Activated T-helper 17 cell treated with anti-CD3 and anti-CD28 coated beads, Interleukin-2, amount 50 U/mL, for 72 hours (primary cell): ENCODE results near the gene HTT. TPM values are rescaled to one million over a fixed set of nuclear protein-coding genes. Genes with fewer than 3 reads are reported as not detected.
"Not testable (repeated sequence)": the region's sequence is repeated elsewhere in the genome, so short reads cannot be mapped to it uniquely, and the experiment has no call there.

ENCODE experiments used
- ATAC-seq: fragments of 150-1000 bp; cut with Tn5 transposase; replicated peaks from 2 replicates; pipeline ENCODE4 v1.10.0; 2021; ENCODE audit warnings: mild to moderate bottlenecking, moderate library complexity
- H3K27ac Mint-ChIP-seq: one replicate; pipeline ENCODE4 v1.8.0; 2022; ENCODE audit warnings: mixed read lengths
- H3K27me3 Mint-ChIP-seq: one replicate; pipeline ENCODE4 v1.8.0; 2022; ENCODE audit warnings: mixed read lengths
- H3K36me3 Mint-ChIP-seq: one replicate; pipeline ENCODE4 v1.8.0; 2022; ENCODE audit warnings: low read depth, mild to moderate bottlenecking, mixed read lengths
- H3K4me1 Mint-ChIP-seq: one replicate; pipeline ENCODE4 v1.8.0; 2022; ENCODE audit warnings: mixed read lengths
- H3K4me3 Mint-ChIP-seq: one replicate; pipeline ENCODE4 v1.8.0; 2022; ENCODE audit warnings: mild to moderate bottlenecking, mixed read lengths
- H3K9me3 Mint-ChIP-seq: one replicate; pipeline ENCODE4 v1.8.0; 2022; ENCODE audit warnings: mixed read lengths
- total RNA-seq, 2 donors: library from RNA; stranded (reverse); gene quantifications; one replicate each; pipeline ENCODE4 v1.2.3, GENCODE V29; 2022

HTT gene
- total RNA-seq, 2 donors from 2014 or later, result 58.2 to 63.4 TPM

DNA sequence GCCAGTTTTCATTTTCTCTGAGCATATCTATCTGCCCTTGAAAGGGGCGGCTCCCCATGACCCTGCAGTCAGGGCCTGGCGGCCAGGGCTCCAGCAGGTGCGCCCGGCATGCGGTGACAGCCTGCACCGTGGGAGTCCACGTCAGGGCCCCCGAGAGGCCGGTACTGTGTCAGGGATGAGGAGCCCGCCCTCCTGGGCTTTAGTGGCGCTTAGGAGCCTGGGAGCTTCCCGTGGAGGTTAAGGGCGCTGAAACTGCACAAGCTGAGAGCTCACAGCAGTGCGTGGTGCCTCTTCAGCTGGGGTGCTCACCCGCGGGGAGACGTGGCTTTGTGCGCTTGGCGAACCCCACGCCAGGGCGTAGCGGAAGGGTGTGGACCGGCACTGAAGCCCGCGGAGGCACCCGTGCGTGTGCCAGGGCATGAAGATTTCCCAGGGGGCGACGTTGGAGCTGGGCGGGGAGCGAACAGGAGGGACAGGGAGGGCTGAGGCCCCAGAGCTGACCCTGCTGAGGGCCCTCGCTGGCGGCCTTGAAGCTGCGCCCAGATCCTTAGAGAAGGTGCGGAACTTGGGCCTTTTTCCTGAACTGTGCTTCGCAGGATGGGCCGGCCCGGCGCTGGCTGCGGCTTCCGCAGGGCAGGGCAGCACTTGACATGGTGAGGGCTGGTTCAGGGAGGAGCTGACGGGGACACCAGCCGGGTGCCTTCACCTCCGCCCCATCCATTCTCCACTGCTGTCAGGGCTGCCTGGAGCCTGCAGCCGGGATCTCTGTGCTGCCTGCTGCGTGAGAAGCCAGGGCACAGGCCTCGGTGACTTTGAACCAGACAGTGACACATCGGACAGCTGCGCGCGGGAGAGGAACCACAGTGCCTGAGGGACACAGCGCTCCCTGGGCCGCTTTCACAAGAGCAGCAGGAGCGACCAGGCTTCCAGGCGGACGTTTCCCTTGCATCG, 33.0 kb upstream of the HTT start:
- peak; percentile 54 for ATAC-seq
- Mint-ChIP-seq H3K27ac (peak overlapping the region; percentile 56), H3K36me3 (no peaks in the 10 kb centered on the region), H3K9me3 (no peaks in the 10 kb centered on the region), H3K4me3 (peak overlapping the region; percentile 82), H3K27me3 (peaks cover 7% of the 10 kb centered on the region), H3K4me1 (peaks cover 28% of the 10 kb centered on the region)

- Mint-ChIP-seq H3K27ac (peak overlapping the region; percentile 38), H3K4me1 (peaks cover 24% of the 10 kb centered on the region), H3K4me3 (peak overlapping the region; percentile 82), H3K36me3 (no peaks in the 10 kb centered on the region), H3K27me3 (peaks cover 6% of the 10 kb centered on the region), H3K9me3 (no peaks in the 10 kb centered on the region)
- no peak for ATAC-seq
These were observed 32.3 kb upstream of the HTT start for GRCh38 chr4:3042226-3042625.

DNA sequence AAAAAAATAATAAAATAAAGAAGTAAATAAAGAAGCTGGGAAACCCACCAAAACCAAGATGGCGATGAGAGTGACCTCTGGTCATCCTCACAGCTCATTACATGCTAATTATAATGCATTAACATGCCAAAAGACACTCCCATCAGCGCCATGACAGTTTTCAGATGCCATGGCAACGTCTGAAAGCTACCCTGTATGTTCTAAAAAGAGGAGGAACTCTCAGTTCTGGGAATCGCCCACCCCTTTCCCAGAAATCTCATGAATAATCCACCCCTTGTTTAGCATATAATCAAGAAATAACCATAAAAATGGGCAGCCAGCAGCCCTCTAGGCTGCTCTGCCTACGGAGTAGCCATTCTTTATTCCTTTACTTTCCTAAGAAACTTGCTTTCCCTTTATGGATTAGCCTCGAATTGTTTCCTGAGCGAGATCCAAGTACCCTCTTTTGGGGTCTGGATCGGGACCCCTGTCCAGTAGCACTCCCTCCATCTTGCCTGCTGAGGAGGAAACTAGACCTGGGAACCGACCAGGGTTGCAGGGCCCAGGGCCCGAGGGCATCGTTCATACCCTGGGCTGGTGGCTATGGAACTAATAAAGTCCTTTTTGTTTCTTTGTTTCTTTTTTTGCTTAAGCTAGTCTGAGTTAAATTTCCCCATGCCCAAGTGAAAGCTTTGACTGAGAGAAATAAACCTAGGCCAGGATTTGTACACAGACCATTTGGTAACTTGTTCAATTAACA, 31.0 kb upstream of the HTT start:
- Mint-ChIP-seq H3K36me3 (no peaks in the 10 kb centered on the region), H3K9me3 (no peaks in the 10 kb centered on the region), H3K4me1 (peaks cover 18% of the 10 kb centered on the region), H3K27ac (no peak overlapping the region), H3K27me3 (no peaks in the 10 kb centered on the region), H3K4me3 (no peak overlapping the region)
- ATAC-seq, result no peak

- no peaks in the 10 kb centered on the region for H3K36me3 Mint-ChIP-seq
- H3K27ac Mint-ChIP-seq, result peak overlapping the region; percentile 85
- H3K4me3 Mint-ChIP-seq, result peak overlapping the region; percentile 78
- no peaks in the 10 kb centered on the region for H3K27me3 Mint-ChIP-seq
- H3K4me1 Mint-ChIP-seq, result peaks cover 18% of the 10 kb centered on the region
- H3K9me3 Mint-ChIP-seq, result no peaks in the 10 kb centered on the region
- ATAC-seq, result peak; percentile 60
These were observed 29.3 kb upstream of the HTT start for GRCh38 chr4:3044870-3045819.

DNA sequence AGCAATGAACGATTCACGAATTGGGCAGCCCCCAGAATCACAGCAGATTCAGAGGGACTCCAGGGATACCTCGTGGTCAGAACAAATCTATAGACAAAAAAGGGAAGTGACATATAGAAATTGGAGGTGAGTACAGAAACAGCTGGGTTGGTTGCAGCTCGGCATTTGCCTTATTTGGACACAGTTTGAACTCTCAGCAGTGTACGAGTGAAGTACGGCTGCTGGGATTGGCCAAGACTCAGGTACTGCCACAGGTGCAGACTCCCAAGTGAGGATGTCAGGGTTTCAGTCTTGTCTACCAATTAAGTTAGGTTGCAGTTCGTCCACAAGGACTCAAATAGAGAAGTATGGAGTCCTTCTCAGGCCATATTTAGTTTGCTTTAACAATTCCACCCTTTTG, 28.3 kb upstream of the HTT start:
- Mint-ChIP-seq H3K4me1 (peaks cover 18% of the 10 kb centered on the region), H3K36me3 (no peaks in the 10 kb centered on the region), H3K4me3 (peak overlapping the region; percentile 78), H3K27ac (peak overlapping the region; percentile 85), H3K27me3 (no peaks in the 10 kb centered on the region), H3K9me3 (no peaks in the 10 kb centered on the region)
- ATAC-seq, result no peak

DNA sequence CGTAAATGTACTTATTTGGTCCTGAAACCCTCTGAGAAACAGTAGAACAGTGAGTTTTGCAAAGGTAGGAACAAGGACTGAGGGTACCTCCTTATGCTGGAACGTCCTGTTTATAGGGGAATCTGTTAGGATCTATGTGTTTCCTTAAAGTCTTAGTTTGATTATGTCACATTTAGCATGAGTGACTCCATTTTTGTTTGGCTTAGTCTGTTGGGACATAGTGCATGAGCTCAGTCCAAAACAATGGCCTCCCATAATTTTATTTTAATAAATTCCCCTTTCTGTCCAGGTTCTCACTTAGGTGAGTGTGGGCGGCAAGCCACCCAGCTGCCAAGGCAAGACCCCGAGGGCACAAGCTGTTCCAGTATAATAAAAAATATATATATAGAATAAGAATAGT, 27.9 kb upstream of the HTT start:
- Mint-ChIP-seq H3K9me3 (no peaks in the 10 kb centered on the region), H3K36me3 (no peaks in the 10 kb centered on the region), H3K4me1 (peaks cover 18% of the 10 kb centered on the region), H3K4me3 (peak overlapping the region; percentile 78), H3K27me3 (no peaks in the 10 kb centered on the region), H3K27ac (no peak overlapping the region)
- ATAC-seq, result no peak

- Mint-ChIP-seq H3K9me3 (no peaks in the 10 kb centered on the region), H3K27me3 (no peaks in the 10 kb centered on the region), H3K4me1 (peaks cover 14% of the 10 kb centered on the region), H3K27ac (peak overlapping the region; percentile 68), H3K4me3 (peak overlapping the region; percentile 78), H3K36me3 (no peaks in the 10 kb centered on the region)
- peak; percentile 98 for ATAC-seq
These were observed 26.8 kb upstream of the HTT start for GRCh38 chr4:3047464-3048286.

DNA sequence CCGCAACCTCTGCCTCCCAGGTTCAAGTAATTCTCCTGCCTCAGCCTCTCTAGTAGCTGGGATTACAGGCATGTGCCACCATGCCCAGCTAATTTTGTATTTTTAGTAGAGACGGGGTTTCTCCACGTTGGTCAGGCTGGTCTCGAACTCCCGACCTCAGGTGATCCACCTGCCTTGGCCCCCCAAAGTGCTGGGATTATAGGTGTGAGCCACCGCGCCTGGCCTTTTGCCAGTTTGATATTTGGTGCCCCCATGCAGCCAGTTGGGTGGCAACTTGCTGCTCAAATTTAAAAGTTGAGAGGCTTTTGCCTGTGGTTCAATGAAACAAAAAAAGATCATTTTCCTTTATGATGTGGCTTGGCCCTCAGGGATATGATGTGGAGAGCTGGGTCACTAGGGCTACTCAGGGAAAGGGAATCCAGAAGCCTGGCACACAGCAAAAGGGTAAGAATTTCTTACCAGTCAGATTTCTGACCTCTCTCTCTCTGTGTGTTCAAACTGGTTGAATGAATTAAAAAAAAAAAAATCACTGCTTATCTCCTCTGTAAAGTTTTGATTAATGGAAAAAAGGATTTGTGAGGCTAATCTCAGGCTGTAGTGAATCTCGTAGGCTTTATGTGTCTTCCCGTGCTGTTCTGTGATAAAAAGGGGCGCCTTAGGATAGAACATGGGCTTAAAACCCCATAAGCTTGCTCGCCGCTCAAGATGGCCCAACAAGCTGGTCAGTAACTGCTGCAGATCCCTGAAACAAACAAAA, 23.2 kb upstream of the HTT start:
- H3K27ac Mint-ChIP-seq, H3K36me3 Mint-ChIP-seq, ATAC-seq, H3K9me3 Mint-ChIP-seq, H3K27me3 Mint-ChIP-seq, H3K4me3 Mint-ChIP-seq, H3K4me1 Mint-ChIP-seq: not testable (repeated sequence)

DNA sequence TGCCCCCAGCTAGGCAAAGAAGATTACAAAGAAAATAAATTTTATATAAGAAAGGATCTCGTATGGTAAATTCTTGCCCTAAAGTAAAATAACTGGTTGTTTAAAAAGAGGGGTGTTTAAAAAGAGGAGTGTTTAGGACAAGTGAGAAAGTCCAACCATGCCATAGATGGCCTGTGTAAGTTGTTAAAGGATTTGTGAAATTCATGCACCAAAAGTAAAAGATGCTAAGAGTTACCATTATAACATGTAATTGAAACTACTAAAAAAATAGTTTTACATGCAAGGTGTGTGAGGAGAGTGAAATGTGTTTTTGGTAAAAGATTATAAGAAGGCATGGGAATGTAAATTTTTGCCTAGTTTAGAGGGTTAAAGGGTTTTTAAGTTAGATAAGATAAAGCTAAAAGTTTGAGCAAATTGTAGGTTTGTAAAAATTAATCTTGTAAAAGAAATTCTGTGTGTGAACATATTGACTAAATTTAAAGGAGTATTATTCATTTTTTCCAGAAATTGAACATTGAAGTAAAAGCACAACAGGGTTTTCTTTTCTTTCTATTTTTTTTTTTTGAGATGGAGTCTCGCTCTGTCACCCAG, 20.2 kb upstream of the HTT start:
- H3K27me3 Mint-ChIP-seq, result no peaks in the 10 kb centered on the region
- no peaks in the 10 kb centered on the region for H3K36me3 Mint-ChIP-seq
- peaks cover 5% of the 10 kb centered on the region for H3K9me3 Mint-ChIP-seq
- ATAC-seq, result no peak
- no peak overlapping the region for H3K4me3 Mint-ChIP-seq
- H3K27ac Mint-ChIP-seq, result no peak overlapping the region
- H3K4me1 Mint-ChIP-seq, result no peaks in the 10 kb centered on the region

- Mint-ChIP-seq H3K36me3 (no peaks in the 10 kb centered on the region), H3K9me3 (peaks cover 5% of the 10 kb centered on the region), H3K27ac (no peak overlapping the region), H3K4me3 (no peak overlapping the region), H3K4me1 (no peaks in the 10 kb centered on the region), H3K27me3 (no peaks in the 10 kb centered on the region)
- no peak for ATAC-seq
These were observed 14.5 kb upstream of the HTT start for GRCh38 chr4:3059943-3060342.

- no peak for ATAC-seq
- Mint-ChIP-seq H3K9me3 (no peaks in the 10 kb centered on the region), H3K36me3 (no peaks in the 10 kb centered on the region), H3K27ac (no peak overlapping the region), H3K4me1 (no peaks in the 10 kb centered on the region), H3K27me3 (no peaks in the 10 kb centered on the region), H3K4me3 (no peak overlapping the region)
These were observed 13.5 kb upstream of the HTT start for GRCh38 chr4:3060946-3061345.

GRCh38 chr4:3062471-3062870, 12.0 kb upstream of the HTT start:
- ATAC-seq, result no peak
- no peaks in the 10 kb centered on the region for H3K4me1 Mint-ChIP-seq
- H3K36me3 Mint-ChIP-seq, result no peaks in the 10 kb centered on the region
- no peak overlapping the region for H3K4me3 Mint-ChIP-seq
- H3K27me3 Mint-ChIP-seq, result no peaks in the 10 kb centered on the region
- H3K27ac Mint-ChIP-seq, result no peak overlapping the region
- no peaks in the 10 kb centered on the region for H3K9me3 Mint-ChIP-seq

- Mint-ChIP-seq H3K4me3 (no peak overlapping the region), H3K36me3 (no peaks in the 10 kb centered on the region), H3K27ac (no peak overlapping the region), H3K9me3 (no peaks in the 10 kb centered on the region), H3K27me3 (no peaks in the 10 kb centered on the region), H3K4me1 (no peaks in the 10 kb centered on the region)
- ATAC-seq, result no peak
These were observed 8.9 kb upstream of the HTT start for GRCh38 chr4:3065551-3065950.
